Measurements from ENCODE around the gene CTBP2.

Gene CTBP2

GRCh38 chr10:125134483-125134848, 25.9 kb downstream of the CTBP2 start:
- Histone ChIP-seq H3K9ac (ENCODE audit: low read length) (no peak overlapping the region), H3K27me3 (ENCODE audit: control insufficient read depth, insufficient read depth, low read length) (no peaks in the 10 kb centered on the region), H3K4me3 (ENCODE audit: low read length) (no peak overlapping the region), H3K9me3 (ENCODE audit: control insufficient read depth, low read length) (no peaks in the 10 kb centered on the region), H3K36me3 (ENCODE audit: control insufficient read depth, insufficient read depth, low read length) (no peaks in the 10 kb centered on the region), H3K4me1 (ENCODE audit: control insufficient read depth, insufficient read depth, low read length) (peaks cover 42% of the 10 kb centered on the region)

- peaks cover 41% of the 10 kb centered on the region for H3K4me1 ChIP-seq (ENCODE audit: control insufficient read depth, insufficient read depth, low read length)
Measured at GRCh38 chr10:125133696-125134482, 26.5 kb downstream of the CTBP2 start.

GRCh38 chr10:125132344-125132743, 28.0 kb downstream of the CTBP2 start:
- H3K4me3 ChIP-seq (ENCODE audit: low read length): no peak overlapping the region
- no peaks in the 10 kb centered on the region for H3K27me3 ChIP-seq (ENCODE audit: control insufficient read depth, insufficient read depth, low read length)
- no peaks in the 10 kb centered on the region for H3K36me3 ChIP-seq (ENCODE audit: control insufficient read depth, insufficient read depth, low read length)
- H3K9ac ChIP-seq (ENCODE audit: low read length): no peak overlapping the region
- H3K9me3 ChIP-seq (ENCODE audit: control insufficient read depth, low read length): no peaks in the 10 kb centered on the region
- peaks cover 26% of the 10 kb centered on the region for H3K4me1 ChIP-seq (ENCODE audit: control insufficient read depth, insufficient read depth, low read length)

More at GRCh38 chr10:125133696-125134482, 26.5 kb downstream of the CTBP2 start:
- Histone ChIP-seq H3K4me3 (ENCODE audit: low read length) (no peak overlapping the region), H3K9me3 (ENCODE audit: control insufficient read depth, low read length) (no peaks in the 10 kb centered on the region), H3K36me3 (ENCODE audit: control insufficient read depth, insufficient read depth, low read length) (no peaks in the 10 kb centered on the region), H3K9ac (ENCODE audit: low read length) (no peak overlapping the region), H3K27me3 (ENCODE audit: control insufficient read depth, insufficient read depth, low read length) (no peaks in the 10 kb centered on the region)

- H3K4me3 ChIP-seq (ENCODE audit: low read length): no peak overlapping the region
- H3K4me1 ChIP-seq (ENCODE audit: control insufficient read depth, insufficient read depth, low read length): peaks cover 12% of the 10 kb centered on the region
- no peak overlapping the region for H3K9ac ChIP-seq (ENCODE audit: low read length)
- H3K9me3 ChIP-seq (ENCODE audit: control insufficient read depth, low read length): no peaks in the 10 kb centered on the region
- H3K27me3 ChIP-seq (ENCODE audit: control insufficient read depth, insufficient read depth, low read length): no peaks in the 10 kb centered on the region
- no peaks in the 10 kb centered on the region for H3K36me3 ChIP-seq (ENCODE audit: control insufficient read depth, insufficient read depth, low read length)
Measured at GRCh38 chr10:125130916-125131315, 29.4 kb downstream of the CTBP2 start.

GRCh38 chr10:125130260-125130659, 30.1 kb downstream of the CTBP2 start:
- Histone ChIP-seq H3K27me3 (ENCODE audit: control insufficient read depth, insufficient read depth, low read length) (no peaks in the 10 kb centered on the region), H3K4me3 (ENCODE audit: low read length) (no peak overlapping the region), H3K9ac (ENCODE audit: low read length) (no peak overlapping the region), H3K9me3 (ENCODE audit: control insufficient read depth, low read length) (no peaks in the 10 kb centered on the region), H3K36me3 (ENCODE audit: control insufficient read depth, insufficient read depth, low read length) (no peaks in the 10 kb centered on the region), H3K4me1 (ENCODE audit: control insufficient read depth, insufficient read depth, low read length) (peaks cover 5% of the 10 kb centered on the region)

- no peak overlapping the region for H3K4me3 ChIP-seq (ENCODE audit: low read length)
- no peaks in the 10 kb centered on the region for H3K36me3 ChIP-seq (ENCODE audit: control insufficient read depth, insufficient read depth, low read length)
- no peaks in the 10 kb centered on the region for H3K9me3 ChIP-seq (ENCODE audit: control insufficient read depth, low read length)
- H3K9ac ChIP-seq (ENCODE audit: low read length): no peak overlapping the region
- peaks cover 7% of the 10 kb centered on the region for H3K4me1 ChIP-seq (ENCODE audit: control insufficient read depth, insufficient read depth, low read length)
- H3K27me3 ChIP-seq (ENCODE audit: control insufficient read depth, insufficient read depth, low read length): no peaks in the 10 kb centered on the region
Measured at GRCh38 chr10:125129076-125129458, 31.3 kb downstream of the CTBP2 start.

- Histone ChIP-seq H3K4me3 (ENCODE audit: low read length) (no peak overlapping the region), H3K27me3 (ENCODE audit: control insufficient read depth, insufficient read depth, low read length) (no peaks in the 10 kb centered on the region), H3K36me3 (ENCODE audit: control insufficient read depth, insufficient read depth, low read length) (no peaks in the 10 kb centered on the region), H3K4me1 (ENCODE audit: control insufficient read depth, insufficient read depth, low read length) (peaks cover 12% of the 10 kb centered on the region), H3K9ac (ENCODE audit: low read length) (no peak overlapping the region), H3K9me3 (ENCODE audit: control insufficient read depth, low read length) (no peaks in the 10 kb centered on the region)
Measured at GRCh38 chr10:125128397-125129075, 31.8 kb downstream of the CTBP2 start.

GRCh38 chr10:125127986-125128385, 32.4 kb downstream of the CTBP2 start:
- Histone ChIP-seq H3K4me1 (ENCODE audit: control insufficient read depth, insufficient read depth, low read length) (peaks cover 18% of the 10 kb centered on the region), H3K9me3 (ENCODE audit: control insufficient read depth, low read length) (no peaks in the 10 kb centered on the region), H3K36me3 (ENCODE audit: control insufficient read depth, insufficient read depth, low read length) (no peaks in the 10 kb centered on the region), H3K27me3 (ENCODE audit: control insufficient read depth, insufficient read depth, low read length) (no peaks in the 10 kb centered on the region), H3K4me3 (ENCODE audit: low read length) (no peak overlapping the region), H3K9ac (ENCODE audit: low read length) (no peak overlapping the region)

- peaks cover 23% of the 10 kb centered on the region for H3K4me1 ChIP-seq (ENCODE audit: control insufficient read depth, insufficient read depth, low read length)
Measured at GRCh38 chr10:125127110-125127509, 33.3 kb downstream of the CTBP2 start.

GRCh38 chr10:125125951-125126735, 34.2 kb downstream of the CTBP2 start:
- Histone ChIP-seq H3K4me3 (ENCODE audit: low read length) (no peak overlapping the region), H3K9ac (ENCODE audit: low read length) (no peak overlapping the region), H3K27me3 (ENCODE audit: control insufficient read depth, insufficient read depth, low read length) (no peaks in the 10 kb centered on the region), H3K4me1 (ENCODE audit: control insufficient read depth, insufficient read depth, low read length) (peaks cover 30% of the 10 kb centered on the region), H3K36me3 (ENCODE audit: control insufficient read depth, insufficient read depth, low read length) (no peaks in the 10 kb centered on the region), H3K9me3 (ENCODE audit: control insufficient read depth, low read length) (no peaks in the 10 kb centered on the region)

More at GRCh38 chr10:125127110-125127509, 33.3 kb downstream of the CTBP2 start:
- Histone ChIP-seq H3K27me3 (ENCODE audit: control insufficient read depth, insufficient read depth, low read length) (no peaks in the 10 kb centered on the region), H3K9me3 (ENCODE audit: control insufficient read depth, low read length) (no peaks in the 10 kb centered on the region), H3K36me3 (ENCODE audit: control insufficient read depth, insufficient read depth, low read length) (no peaks in the 10 kb centered on the region), H3K4me3 (ENCODE audit: low read length) (no peak overlapping the region), H3K9ac (ENCODE audit: low read length) (no peak overlapping the region)

- H3K36me3 ChIP-seq (ENCODE audit: control insufficient read depth, insufficient read depth, low read length): no peaks in the 10 kb centered on the region
- peaks cover 42% of the 10 kb centered on the region for H3K4me1 ChIP-seq (ENCODE audit: control insufficient read depth, insufficient read depth, low read length)
- H3K4me3 ChIP-seq (ENCODE audit: low read length): no peak overlapping the region
- no peak overlapping the region for H3K9ac ChIP-seq (ENCODE audit: low read length)
- no peaks in the 10 kb centered on the region for H3K9me3 ChIP-seq (ENCODE audit: control insufficient read depth, low read length)
- H3K27me3 ChIP-seq (ENCODE audit: control insufficient read depth, insufficient read depth, low read length): no peaks in the 10 kb centered on the region
Measured at GRCh38 chr10:125124907-125125306, 35.5 kb downstream of the CTBP2 start.

GRCh38 chr10:125124115-125124487, 36.3 kb downstream of the CTBP2 start:
- no peak overlapping the region for H3K4me3 ChIP-seq (ENCODE audit: low read length)
- peaks cover 45% of the 10 kb centered on the region for H3K4me1 ChIP-seq (ENCODE audit: control insufficient read depth, insufficient read depth, low read length)
- no peaks in the 10 kb centered on the region for H3K36me3 ChIP-seq (ENCODE audit: control insufficient read depth, insufficient read depth, low read length)
- peak overlapping the region; percentile 52 for H3K9ac ChIP-seq (ENCODE audit: low read length)
- no peaks in the 10 kb centered on the region for H3K9me3 ChIP-seq (ENCODE audit: control insufficient read depth, low read length)
- H3K27me3 ChIP-seq (ENCODE audit: control insufficient read depth, insufficient read depth, low read length): no peaks in the 10 kb centered on the region

All from mucosa of stomach (tissue), 1 donor.